BE2C (cell line): ENCODE results near the gene AKR1A1.

Experiments
- DNase-seq: peaks from one replicate; pipeline ENCODE4 v3.0.0-alpha.2; 2020
- H3K27me3 ChIP-seq: fragments of 250-450 bp; sonication (Bioruptor Pico); 2 replicates; pipeline ENCODE4 v1.5.1; 2020; ENCODE audit warnings: mild to moderate bottlenecking
- H3K36me3 ChIP-seq: fragments of 250-450 bp; sonication (Bioruptor Pico); 2 replicates; pipeline ENCODE4 v1.5.1; 2020; ENCODE audit warnings: mild to moderate bottlenecking
- H3K4me1 ChIP-seq: fragments of 250-450 bp; sonication (Bioruptor Pico); 2 replicates; pipeline ENCODE4 v1.5.1; 2020
- H3K4me3 ChIP-seq: 2 replicates; pipeline ENCODE4 v1.5.1; 2011; ENCODE audit warnings: low read depth, low read length
- H3K9me3 ChIP-seq: fragments of 250-450 bp; sonication (Bioruptor Pico); 2 replicates; pipeline ENCODE4 v1.5.1; 2020
- TF ChIP-seq, protein P1 (sequence below): IDR thresholded peaks from 2 replicates; pipeline ENCODE4 v1.5.1; 2012; ENCODE audit warnings: mild to moderate bottlenecking, low read depth, low read length

AKR1A1 gene

DNA sequence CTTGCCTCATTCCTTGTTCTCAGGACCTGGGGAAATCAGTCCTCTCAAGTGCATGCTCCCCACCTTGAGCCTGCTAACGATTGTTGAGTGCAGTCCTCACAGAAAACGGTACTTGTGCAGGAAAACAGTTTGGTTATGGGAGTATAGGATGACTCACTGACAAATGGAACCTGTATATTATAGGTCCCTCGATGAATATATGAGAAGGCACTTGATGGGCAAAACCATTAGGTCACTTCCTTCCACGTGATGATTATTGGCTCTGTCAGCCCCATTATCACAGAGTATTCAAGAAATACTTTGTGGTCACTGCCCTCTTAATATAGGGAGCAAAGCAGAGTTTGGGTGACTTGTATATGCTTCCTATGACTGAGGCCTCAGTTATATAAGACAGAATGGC, 67.0 kb downstream of the AKR1A1 start:
- no peak for DNase-seq
- Histone ChIP-seq H3K4me3 (no peak overlapping the region), H3K9me3 (no peaks in the 10 kb centered on the region), H3K27me3 (no peaks in the 10 kb centered on the region), H3K36me3 (peaks cover 46% of the 10 kb centered on the region), H3K4me1 (no peaks in the 10 kb centered on the region)
- TF ChIP-seq, protein P1, sequence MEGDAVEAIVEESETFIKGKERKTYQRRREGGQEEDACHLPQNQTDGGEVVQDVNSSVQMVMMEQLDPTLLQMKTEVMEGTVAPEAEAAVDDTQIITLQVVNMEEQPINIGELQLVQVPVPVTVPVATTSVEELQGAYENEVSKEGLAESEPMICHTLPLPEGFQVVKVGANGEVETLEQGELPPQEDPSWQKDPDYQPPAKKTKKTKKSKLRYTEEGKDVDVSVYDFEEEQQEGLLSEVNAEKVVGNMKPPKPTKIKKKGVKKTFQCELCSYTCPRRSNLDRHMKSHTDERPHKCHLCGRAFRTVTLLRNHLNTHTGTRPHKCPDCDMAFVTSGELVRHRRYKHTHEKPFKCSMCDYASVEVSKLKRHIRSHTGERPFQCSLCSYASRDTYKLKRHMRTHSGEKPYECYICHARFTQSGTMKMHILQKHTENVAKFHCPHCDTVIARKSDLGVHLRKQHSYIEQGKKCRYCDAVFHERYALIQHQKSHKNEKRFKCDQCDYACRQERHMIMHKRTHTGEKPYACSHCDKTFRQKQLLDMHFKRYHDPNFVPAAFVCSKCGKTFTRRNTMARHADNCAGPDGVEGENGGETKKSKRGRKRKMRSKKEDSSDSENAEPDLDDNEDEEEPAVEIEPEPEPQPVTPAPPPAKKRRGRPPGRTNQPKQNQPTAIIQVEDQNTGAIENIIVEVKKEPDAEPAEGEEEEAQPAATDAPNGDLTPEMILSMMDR, result no peak

DNA sequence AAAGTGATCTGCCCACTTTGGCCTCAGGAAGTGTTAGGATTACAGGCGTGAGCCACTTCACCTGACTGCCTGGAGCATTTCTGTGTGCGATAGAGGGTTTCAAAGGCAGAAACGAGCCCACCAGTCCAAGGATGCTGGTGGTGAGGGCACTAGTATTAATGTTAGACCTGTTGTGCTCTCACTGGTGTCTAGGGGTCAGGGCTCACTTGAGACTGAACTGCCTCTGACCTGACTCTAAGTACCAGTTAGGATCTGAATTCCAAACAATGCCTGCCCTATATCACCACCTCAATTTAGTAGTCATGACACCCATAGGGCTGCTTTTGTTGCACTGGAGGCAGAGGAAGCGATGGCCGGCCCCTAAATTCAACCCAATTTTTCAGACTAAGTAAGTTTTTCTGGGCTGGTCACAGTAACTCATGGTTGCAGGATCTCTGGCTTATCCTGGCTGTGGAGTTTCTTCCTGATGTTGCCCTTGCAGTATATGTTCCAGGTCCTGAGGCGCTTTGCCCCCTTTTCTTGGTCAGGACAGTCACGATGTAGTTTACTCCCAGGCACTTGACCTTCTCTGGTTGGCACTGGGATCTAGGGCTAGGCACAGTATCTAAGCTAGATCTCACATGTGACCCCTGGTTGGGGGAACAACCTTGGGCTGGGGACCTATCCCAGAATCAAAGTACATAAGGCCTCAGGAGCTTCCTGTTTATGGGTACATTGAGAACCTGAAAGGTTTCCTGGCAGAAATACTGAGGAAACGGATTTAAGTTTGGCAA, 68.7 kb downstream of the AKR1A1 start:
- Histone ChIP-seq H3K4me3 (no peak overlapping the region), H3K9me3 (no peaks in the 10 kb centered on the region), H3K36me3 (peaks cover 34% of the 10 kb centered on the region), H3K4me1 (no peaks in the 10 kb centered on the region), H3K27me3 (no peaks in the 10 kb centered on the region)
- no peak for DNase-seq
- TF ChIP-seq, protein P1, result no peak
